Prostate gland (tissue), 2 donors: Measurements from ENCODE around the gene MTMR1. TPM values are rescaled to one million over a fixed set of nuclear protein-coding genes. Genes with fewer than 3 reads are reported as not detected.

ENCODE experiments used
- DNase-seq: peaks from one replicate; pipeline ENCODE4 v3.0.0-alpha.2; 2019; ENCODE audit warnings: low spot score
- H3K27ac ChIP-seq, 2 donors: fragments of 200-600 bp; sonication (generic); 2 replicates each; pipeline ENCODE4 v1.5.1; 2017 to 2019
- H3K27me3 ChIP-seq: fragments of 200-600 bp; sonication (generic); replicated peaks from 2 replicates; pipeline ENCODE4 v1.5.1; 2019; ENCODE audit not compliant: insufficient read depth
- H3K36me3 ChIP-seq, 2 donors: fragments of 200-600 bp; sonication (generic); 1 replicate in 1 of 2; 2 replicates in 1 of 2; pipeline versions ENCODE4 v1.5.1 to v1.8.1; 2017 to 2019
- H3K4me1 ChIP-seq: fragments of 200-600 bp; sonication (generic); replicated peaks from 2 replicates; pipeline ENCODE4 v1.5.1; 2019
- H3K4me3 ChIP-seq, 2 donors: fragments of 200-600 bp; sonication (generic); 2 replicates each; pipeline ENCODE4 v1.5.1; 2017 to 2019
- H3K9me3 ChIP-seq: fragments of 200-600 bp; sonication (generic); 2 replicates; pipeline ENCODE4 v1.5.1; 2017
- CTCF ChIP-seq, 4 experiments: fragments of 200-600 bp in 2 of 4; fragments of 450-650 bp in 2 of 4; sonication (generic) in 2 of 4; IDR thresholded peaks; 1 replicate in 3 of 4; 2 replicates in 1 of 4; pipeline ENCODE4 v1.5.1; 2016 to 2019; ENCODE audit warnings: antibody characterized with exemption in 4 of 4, mild to moderate bottlenecking in 2 of 4, moderate library complexity in 2 of 4
- POLR2A ChIP-seq: fragments of 450-650 bp; IDR thresholded peaks from one replicate; pipeline ENCODE4 v1.6.1; 2016; ENCODE audit warnings: antibody characterized with exemption, mild to moderate bottlenecking
- POLR2AphosphoS5 ChIP-seq: sonication (generic); formaldehyde crosslinking; IDR thresholded peaks from one replicate; pipeline ENCODE4 v1.6.1; 2017; ENCODE audit warnings: antibody characterized with exemption
- WGBS: methylation state at CpG from one replicate; pipeline ENCODE4 v1.1.5; 2018; 5-methylcytosine and 5-hydroxymethylcytosine counted together
- intact Hi-C: fragments of 100-400 bp; cut with DNase I; formaldehyde crosslinking; loops from one replicate; pipeline ENCODE4 v1.14.2; 2022
- total RNA-seq, 2 donors: library from RNA; depleted of rRNA; stranded (reverse); fragments of >200 nt; gene quantifications; one replicate each; pipeline ENCODE4 v1.1.0, GENCODE V29; 2016

The MTMR1 gene
- total RNA-seq, 2 donors from 2014 or later, result 35.0 to 37.3 TPM

- TF ChIP-seq CTCF (IDR thresholded peaks at IDR 0.05), result no peak
- no peak for TF ChIP-seq POLR2AphosphoS5
- TF ChIP-seq POLR2A, result no peak
- H3K4me1 ChIP-seq, result no peaks in the 10 kb centered on the region
- intact Hi-C loops, result no loop called here
- H3K4me3 ChIP-seq, result no peak overlapping the region
- no peak overlapping the region for H3K27ac ChIP-seq
- no peak for DNase-seq
- WGBS, result 94% methylated on average over 15 of the region's 18 CpGs
- H3K9me3 ChIP-seq, result no peaks in the 10 kb centered on the region
- no peaks in the 10 kb centered on the region for H3K36me3 ChIP-seq
- no peaks in the 10 kb centered on the region for H3K27me3 ChIP-seq
Observed at GRCh38 chrX:150777328-150777992, 84.3 kb downstream of the MTMR1 start.

- DNase-seq, result no peak
- no peaks in the 10 kb centered on the region for H3K9me3 ChIP-seq
- no peak for TF ChIP-seq CTCF (IDR thresholded peaks at IDR 0.05)
- TF ChIP-seq POLR2AphosphoS5, result no peak
- no peak for TF ChIP-seq POLR2A
- intact Hi-C loops, result no loop called here
- H3K36me3 ChIP-seq, result no peaks in the 10 kb centered on the region
- H3K27me3 ChIP-seq, result no peaks in the 10 kb centered on the region
- WGBS, result 92% methylated on average over 8 of the region's 8 CpGs
- no peaks in the 10 kb centered on the region for H3K4me1 ChIP-seq
- no peak overlapping the region for H3K4me3 ChIP-seq
- H3K27ac ChIP-seq, result no peak overlapping the region
Observed at GRCh38 chrX:150779385-150779784, 86.2 kb downstream of the MTMR1 start.

- H3K9me3 ChIP-seq, result no peaks in the 10 kb centered on the region
- 95% methylated on average over 10 of the region's 10 CpGs for WGBS
- H3K27ac ChIP-seq, result no peak overlapping the region
- H3K4me3 ChIP-seq, result no peak overlapping the region
- DNase-seq, result no peak
- H3K27me3 ChIP-seq, result no peaks in the 10 kb centered on the region
- H3K36me3 ChIP-seq, result no peaks in the 10 kb centered on the region
- intact Hi-C loops, result no loop called here
- H3K4me1 ChIP-seq, result no peaks in the 10 kb centered on the region
- TF ChIP-seq POLR2AphosphoS5 (no peak), CTCF (IDR thresholded peaks at IDR 0.05) (no peak), POLR2A (no peak)
Observed at GRCh38 chrX:150781677-150782076, 88.5 kb downstream of the MTMR1 start.

- no peaks in the 10 kb centered on the region for H3K27me3 ChIP-seq
- H3K9me3 ChIP-seq, result no peaks in the 10 kb centered on the region
- H3K4me1 ChIP-seq, result no peaks in the 10 kb centered on the region
- H3K4me3 ChIP-seq, result no peak overlapping the region
- no peak for DNase-seq
- H3K36me3 ChIP-seq, result no peaks in the 10 kb centered on the region
- intact Hi-C loops, result no loop called here
- WGBS, result 94% methylated on average over 1 of the region's 1 CpG
- TF ChIP-seq CTCF (IDR thresholded peaks at IDR 0.05) (no peak), POLR2A (no peak), POLR2AphosphoS5 (no peak)
- H3K27ac ChIP-seq, result no peak overlapping the region
Observed at GRCh38 chrX:150790021-150790420, 96.8 kb downstream of the MTMR1 start.

GRCh38 chrX:150792949-150793527, 99.8 kb downstream of the MTMR1 start:
- WGBS, result 57% methylated on average over 5 of the region's 5 CpGs
- no peaks in the 10 kb centered on the region for H3K4me1 ChIP-seq
- no peaks in the 10 kb centered on the region for H3K9me3 ChIP-seq
- no peak overlapping the region for H3K4me3 ChIP-seq
- H3K27ac ChIP-seq, result no peak overlapping the region
- no peaks in the 10 kb centered on the region for H3K27me3 ChIP-seq
- no peaks in the 10 kb centered on the region for H3K36me3 ChIP-seq
- TF ChIP-seq CTCF (IDR thresholded peaks at IDR 0.05) (no peak), POLR2A (no peak), POLR2AphosphoS5 (no peak)
- no peak for DNase-seq
- intact Hi-C loops, result no loop called here
